H1 (cell line): Measurements from ENCODE around the gene OTOGL. TPM values are rescaled to one million over a fixed set of nuclear protein-coding genes. Genes with fewer than 3 reads are reported as not detected.

ENCODE experiments used
- CTCF ChIA-PET: fragments of 300-600 bp; sonication (Branson Sonifier 250); formaldehyde crosslinking; loops from one replicate; lab custom pipeline; 2021; ENCODE audit not compliant: partially characterized antibody; lab: Charles Lee
- POLR2A ChIA-PET: fragments of 300-600 bp; sonication (Branson Sonifier 250); formaldehyde crosslinking; loops from one replicate; lab custom pipeline; 2021; ENCODE audit warnings: inconsistent platforms; ENCODE audit not compliant: partially characterized antibody; lab: Charles Lee
- DNase-seq, 2 experiments: peaks; one replicate each; pipeline versions ENCODE4 v3.0.0 to v3.0.0-alpha.2; 2010 to 2022; ENCODE audit warnings: low spot score in 2 of 2, low read depth in 1 of 2, mixed read lengths in 1 of 2
- FAIRE-seq: peaks from 2 replicates; lab custom pipeline; 2011; peaks lifted over from hg19 to GRCh38; lab: Jason Lieb, UNC
- H2AFZ ChIP-seq: 2 replicates; pipeline ENCODE4 v1.8.1; 2012; ENCODE audit warnings: low read length, inconsistent platforms
- H2AK5ac ChIP-seq: 2 replicates; pipeline ENCODE4 v1.6.1; 2013; ENCODE audit warnings: low read depth, low read length
- H2BK120ac ChIP-seq: replicated peaks from 2 replicates; pipeline ENCODE3; 2013; ENCODE audit warnings: low read depth, low read length, inconsistent platforms
- H2BK12ac ChIP-seq: 2 replicates; pipeline ENCODE4 v1.6.1; 2013; ENCODE audit warnings: low read depth, low read length
- H2BK15ac ChIP-seq: 2 replicates; pipeline ENCODE4 v1.6.1; 2013; ENCODE audit warnings: low read length
- H2BK20ac ChIP-seq: 2 replicates; pipeline ENCODE4 v1.6.1; 2013; ENCODE audit warnings: low read length
- H2BK5ac ChIP-seq: 2 replicates; pipeline ENCODE4 v1.6.1; 2013; ENCODE audit warnings: low read depth, low read length
- H3K14ac ChIP-seq: 2 replicates; pipeline ENCODE4 v1.6.1; 2013; ENCODE audit warnings: inconsistent platforms; ENCODE audit not compliant: insufficient read length
- H3K18ac ChIP-seq: 2 replicates; pipeline ENCODE4 v1.6.1; 2013; ENCODE audit warnings: low read length; ENCODE audit errors: extremely low read depth
- H3K23ac ChIP-seq: 2 replicates; pipeline ENCODE4 v1.6.1; 2013; ENCODE audit warnings: inconsistent platforms; ENCODE audit not compliant: insufficient read length
- H3K23me2 ChIP-seq: 2 replicates; pipeline ENCODE4 v1.6.1; 2013; ENCODE audit warnings: low read depth, low read length
- H3K27ac ChIP-seq: 2 replicates; pipeline ENCODE4 v1.6.1; 2011; ENCODE audit warnings: low read depth, low read length, inconsistent platforms
- H3K27me3 ChIP-seq, 4 experiments: replicated peaks in 1 of 4; 1 replicate in 1 of 4; 2 replicates in 3 of 4; pipeline versions ENCODE4 v1.6.1 to v1.8.1; 2011 to 2013; ENCODE audit warnings: low read length in 3 of 4, mild to moderate bottlenecking in 3 of 4, inconsistent platforms in 2 of 4, mixed read lengths in 2 of 4, moderate library complexity in 1 of 4; ENCODE audit not compliant: control insufficient read depth in 3 of 4, insufficient read depth in 3 of 4; ENCODE audit errors: extremely low read depth in 1 of 4
- H3K36me3 ChIP-seq, 4 experiments: 2 replicates each; pipeline versions ENCODE4 v1.6.1 to v1.8.1; 2011 to 2013; ENCODE audit warnings: mild to moderate bottlenecking in 4 of 4, low read length in 3 of 4, moderate library complexity in 2 of 4, control low read depth in 1 of 4, inconsistent platforms in 1 of 4; ENCODE audit not compliant: insufficient read depth in 4 of 4, control insufficient read depth in 2 of 4
- H3K4ac ChIP-seq: replicated peaks from 2 replicates; pipeline ENCODE3; 2013; ENCODE audit warnings: low read length, low read depth, mixed read lengths, inconsistent platforms; ENCODE audit not compliant: insufficient read length
- H3K4me1 ChIP-seq, 4 experiments: replicated peaks in 1 of 4; 1 replicate in 1 of 4; 2 replicates in 3 of 4; pipeline versions ENCODE4 v1.6.1 to v1.8.1; 2011 to 2013; ENCODE audit warnings: low read length in 3 of 4, inconsistent platforms in 2 of 4, mixed read lengths in 1 of 4; ENCODE audit not compliant: insufficient read depth in 4 of 4, control insufficient read depth in 3 of 4
- H3K4me2 ChIP-seq, 2 experiments: 2 replicates each; pipeline versions ENCODE4 v1.6.1 to v1.8.1; 2011 to 2013; ENCODE audit warnings: low read depth in 2 of 2, low read length in 2 of 2, control low read depth in 1 of 2, inconsistent platforms in 1 of 2, mild to moderate bottlenecking in 1 of 2; ENCODE audit not compliant: insufficient read depth in 1 of 2
- H3K4me3 ChIP-seq, 4 experiments: fragments of 200-600, 300-600 bp in 1 of 4; sonication (generic), shearing (Covaris generic), sonication (Bioruptor Twin) in 1 of 4; 2 replicates each; pipeline versions ENCODE4 v1.5.1 to v1.8.1; 2011 to 2016; ENCODE audit warnings: low read length in 4 of 4, low read depth in 3 of 4, control low read depth in 2 of 4, inconsistent platforms in 2 of 4, mild to moderate bottlenecking in 2 of 4, mixed read lengths in 1 of 4, moderate library complexity in 1 of 4; ENCODE audit not compliant: insufficient read depth in 2 of 4; ENCODE audit errors: extremely low read depth in 1 of 4
- H3K56ac ChIP-seq: replicated peaks from 2 replicates; pipeline ENCODE3; 2013; ENCODE audit warnings: low read depth, mild to moderate bottlenecking, mixed read lengths, low read length, inconsistent platforms; ENCODE audit not compliant: insufficient read length
- H3K79me1 ChIP-seq: 2 replicates; pipeline ENCODE4 v1.6.1; 2013; ENCODE audit warnings: low read depth, low read length, control low read depth
- H3K79me2 ChIP-seq, 2 experiments: 2 replicates each; pipeline versions ENCODE4 v1.6.1 to v1.8.1; 2012 to 2013; ENCODE audit warnings: low read length in 2 of 2, mild to moderate bottlenecking in 2 of 2, inconsistent platforms in 1 of 2; ENCODE audit not compliant: insufficient read depth in 2 of 2, control insufficient read depth in 1 of 2
- H3K9ac ChIP-seq, 4 experiments: replicated peaks in 1 of 4; 1 replicate in 1 of 4; 2 replicates in 3 of 4; pipeline versions ENCODE4 v1.6.1 to v1.8.1; 2011 to 2013; ENCODE audit warnings: low read depth in 3 of 4, low read length in 3 of 4, control low read depth in 2 of 4, mild to moderate bottlenecking in 2 of 4, moderate library complexity in 2 of 4, inconsistent platforms in 1 of 4; ENCODE audit errors: extremely low read depth in 1 of 4
- H3K9me3 ChIP-seq, 2 experiments: 2 replicates each; pipeline versions ENCODE4 v1.6.1 to v1.8.1; 2012 to 2013; ENCODE audit warnings: mild to moderate bottlenecking in 2 of 2, moderate library complexity in 2 of 2, control low read depth in 1 of 2, inconsistent platforms in 1 of 2, low read depth in 1 of 2, low read length in 1 of 2, mixed read lengths in 1 of 2; ENCODE audit not compliant: insufficient read depth in 2 of 2
- H4K20me1 ChIP-seq, 2 experiments: replicated peaks in 1 of 2; 2 replicates each; pipeline versions ENCODE3 to v1.8.1; 2011 to 2013; ENCODE audit warnings: inconsistent platforms in 2 of 2, low read length in 2 of 2, mild to moderate bottlenecking in 1 of 2; ENCODE audit not compliant: insufficient read depth in 2 of 2, control insufficient read depth in 1 of 2
- H4K5ac ChIP-seq: 2 replicates; pipeline ENCODE4 v1.6.1; 2013; ENCODE audit warnings: low read length, low read depth, mixed read lengths, inconsistent platforms; ENCODE audit not compliant: insufficient read length
- H4K8ac ChIP-seq: 2 replicates; pipeline ENCODE4 v1.8.0; 2013; ENCODE audit warnings: mild to moderate bottlenecking, moderate library complexity, low read length, inconsistent platforms; ENCODE audit not compliant: insufficient read depth; ENCODE audit errors: extremely low read depth
- H4K91ac ChIP-seq: replicated peaks from 2 replicates; pipeline ENCODE3; 2013; ENCODE audit warnings: low read length, mixed read lengths, inconsistent platforms; ENCODE audit not compliant: insufficient read length
- ASH2L ChIP-seq: fragments of 200-600, 300-600 bp; sonication (generic); IDR thresholded peaks from one replicate; pipeline ENCODE4 v1.7.1; 2017; ENCODE audit warnings: low read length
- EGR1 ChIP-seq: IDR thresholded peaks from 2 replicates; pipeline ENCODE4 v1.6.1; 2011; ENCODE audit warnings: low read depth, low read length, borderline replicate concordance
- EZH2 ChIP-seq: fragments of 200-600 bp; sonication (generic); IDR thresholded peaks from 2 replicates; pipeline ENCODE4 v1.7.1; 2012; ENCODE audit warnings: low read depth, mild to moderate bottlenecking, moderate library complexity, low read length, inconsistent platforms; ENCODE audit not compliant: severe bottlenecking
- PHF8 ChIP-seq: fragments of 200-600 bp; sonication (generic); conservative IDR thresholded peaks from 2 replicates; pipeline ENCODE4 v1.7.1; 2012; ENCODE audit warnings: low read depth, mild to moderate bottlenecking, inconsistent platforms, low read length, moderate library complexity
- SRF ChIP-seq: IDR thresholded peaks from 2 replicates; pipeline ENCODE4 v1.6.1; 2011; ENCODE audit warnings: mild to moderate bottlenecking, low read depth, low read length, moderate library complexity
- TAF1 ChIP-seq: IDR thresholded peaks from 2 replicates; pipeline ENCODE4 v1.6.1; 2011; ENCODE audit warnings: mild to moderate bottlenecking, low read depth, low read length
- ZNF274 ChIP-seq: IDR thresholded peaks from 2 replicates; pipeline ENCODE4 v1.7.0; 2012; ENCODE audit warnings: low read length, borderline replicate concordance; ENCODE audit errors: extremely low read depth
- WGBS, 2 experiments: shearing (Covaris generic) in 1 of 2; methylation state at CpG; one replicate each; pipeline versions ENCODE4 v1.1.6 to v1.1.7; 2013 to 2015; ENCODE audit warnings: low lambda C conversion rate in 2 of 2, mixed read lengths in 2 of 2, inconsistent platforms in 1 of 2, low coverage in 1 of 2, missing lambda C conversion rate in 1 of 2; ENCODE audit not compliant: insufficient replicate concordance in 2 of 2, insufficient coverage in 1 of 2, insufficient read length in 1 of 2; ENCODE audit errors: extremely low coverage in 1 of 2, missing lambda C conversion rate in 1 of 2; 5-methylcytosine and 5-hydroxymethylcytosine counted together
- polyA plus RNA-seq, 7 experiments: library from polyadenylated mRNA; depleted of rRNA in 3 of 7; stranded (reverse) in 5 of 7; unstranded in 2 of 7; fragments of >200 nt in 5 of 7; fragments of 200-250 nt in 2 of 7; gene quantifications; 1 replicate in 5 of 7; 2 replicates in 1 of 7; 4 replicates in 1 of 7; pipeline versions ENCODE4 v1.2.1 to v1.2.3, GENCODE V29; 2011 to 2013; ENCODE audit warnings: missing spikeins in 2 of 7, mixed read lengths in 2 of 7
- total RNA-seq: library from RNA; stranded (reverse); fragmentation: NEBNext Ultra II Directional; extraction: Animal tissue kit (Norgen Biotek cat#: 25700); gene quantifications from 2 replicates; pipeline ENCODE4 v1.2.1, GENCODE V29; 2021

The OTOGL gene
- total and polyA plus RNA-seq, 2 of the 8 experiments (the other 6 are each of a cell fraction or from before 2014, with no cell fraction given), result 0.12 to 0.17 TPM

DNA sequence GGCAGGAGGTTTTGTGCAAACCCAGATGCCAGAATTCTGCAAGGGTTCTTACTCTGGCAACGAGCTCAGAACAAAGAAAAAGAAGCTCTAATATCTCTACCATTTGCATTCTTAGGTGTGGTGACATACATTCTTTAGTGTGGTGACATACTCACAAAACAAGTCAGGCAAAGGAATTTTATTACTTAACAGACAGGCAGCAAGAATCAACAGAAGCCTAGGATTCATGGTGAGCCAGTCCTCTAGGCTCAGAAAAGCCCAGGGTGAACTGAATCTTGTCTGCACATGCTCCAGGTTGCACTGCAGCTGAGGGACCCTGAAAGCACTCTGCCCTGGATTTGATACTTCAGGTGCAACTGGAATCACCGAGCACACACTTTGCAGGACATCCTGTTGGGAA, 222.3 kb downstream of the OTOGL start:
- H3K4me2 ChIP-seq, result no peak overlapping the region
- FAIRE-seq, result no peak
- TF ChIP-seq ASH2L, result no peak
- no peak for TF ChIP-seq ZNF274
- TF ChIP-seq SRF, result no peak
- no peak for TF ChIP-seq TAF1
- no peak for TF ChIP-seq EZH2
- no peak for TF ChIP-seq PHF8
- TF ChIP-seq EGR1, result no peak

More for the DNA sequence above, 222.3 kb downstream of the OTOGL start:
- Histone ChIP-seq H2AFZ (no peak overlapping the region), H2BK5ac (no peak overlapping the region), H2BK15ac (no peak overlapping the region), H3K27me3 (no peaks in the 10 kb centered on the region; a peak in 1 of 7 replicates), H3K36me3 (no peaks in the 10 kb centered on the region), H4K91ac (no peak overlapping the region), H2BK12ac (no peak overlapping the region), H3K4me3 (no peak overlapping the region), H3K79me1 (no peaks in the 10 kb centered on the region), H2BK120ac (no peak overlapping the region), H3K4me1 (peaks cover 1 to 9% (median 5%) of the 10 kb centered on the region in 4 experiments; a peak in 5 of 7 replicates), H4K8ac (no peak overlapping the region), H2AK5ac (no peak overlapping the region), H3K23me2 (no peaks in the 10 kb centered on the region; the same call in 1 of the 2 replicates), H3K9ac (no peak overlapping the region), H3K56ac (no peak overlapping the region), H3K23ac (no peak overlapping the region), H3K9me3 (no peaks in the 10 kb centered on the region), H3K79me2 (no peaks in the 10 kb centered on the region), H2BK20ac (peak overlapping the region; percentile 9; the same call in 1 of the 2 replicates), H3K27ac (no peak overlapping the region), H3K14ac (no peak overlapping the region), H4K5ac (no peak overlapping the region), H4K20me1 (no peaks in the 10 kb centered on the region), H3K4ac (no peak overlapping the region), H3K18ac (0 out of 2 replicates have a peak overlapping the region, but pooled peaks have one; percentile 38)
- no peak for DNase-seq
- CTCF ChIA-PET, result interaction anchor here (1.5 kb wide), 1 partner anchor 12 kb away, joined by 5 read pairs; no protein-coding TSS in a partner anchor
- POLR2A ChIA-PET, result no interaction called here
- WGBS, 2 experiments, result 82% methylated on average over 2 of the region's 2 CpGs; no CpG with 5 or more reads in 1 of the 2 experiments
